ENCODE data around the gene MCRIP1.

Gene MCRIP1

GRCh38 chr17:81867170-81867990 is 34.3 kb upstream of the MCRIP1 start:
- Histone ChIP-seq H3K9me3 (replicated peaks in 1 of 2; ENCODE audit: control insufficient read depth in 2 of 2, insufficient read depth in 1 of 2, low read depth in 1 of 2, low read length in 2 of 2) (no peaks in the 10 kb centered on the region), H3K14ac (ENCODE audit: low read length) (no peak overlapping the region), H3K18ac (ENCODE audit: low read length) (peak overlapping the region; percentile 38), H2AFZ (ENCODE audit: low read length) (no peak overlapping the region), H3K4me2 (ENCODE audit: insufficient read depth, low read length, poor library complexity, severe bottlenecking) (no peak overlapping the region), H3K27me3 (ENCODE audit: control insufficient read depth in 3 of 3, insufficient read depth in 3 of 3, low read depth in 1 of 3, low read length in 3 of 3) (no peaks in the 10 kb centered on the region), H2BK12ac (ENCODE audit: low read length) (peak overlapping the region; percentile 22), H3K36me3 (replicated peaks in 1 of 2; ENCODE audit: control insufficient read depth in 2 of 2, insufficient read depth in 2 of 2, low read length in 2 of 2) (peaks cover 37 to 71% of the 10 kb centered on the region in 2 donors), H3K79me1 (ENCODE audit: low read depth, low read length) (peaks cover 30% of the 10 kb centered on the region), H2AK5ac (ENCODE audit: low read depth, low read length) (peak overlapping the region; percentile 70), H3K4me3 (ENCODE audit: low read length in 2 of 2) (no peak overlapping the region), H3K23ac (ENCODE audit: low read depth, low read length, poor library complexity) (peak overlapping the region; percentile 99), H2BK15ac (ENCODE audit: low read length) (no peak overlapping the region), H4K91ac (ENCODE audit: low read depth, low read length, poor library complexity) (no peak overlapping the region), H3K4me1 (ENCODE audit: control insufficient read depth in 2 of 2, insufficient read depth in 1 of 2, low read depth in 1 of 2, low read length in 2 of 2) (peaks cover 17 to 20% of the 10 kb centered on the region in 2 donors), H2BK120ac (ENCODE audit: low read depth, low read length) (no peak overlapping the region), H3K9ac (ENCODE audit: low read depth, low read length, poor library complexity) (no peak overlapping the region), H3K4ac (ENCODE audit: low read length) (peak overlapping the region; percentile 23), H3K27ac (replicated peaks; ENCODE audit: low read length) (peak overlapping the region; percentile 59), H4K8ac (ENCODE audit: low read depth, low read length) (peak overlapping the region; percentile 17), H2BK5ac (ENCODE audit: low read length) (peak overlapping the region; percentile 80)
- no CpG with 5 or more reads among the region's 23 CpGs for WGBS, 2 donors (ENCODE audit: extremely low coverage in 2 of 2, insufficient read length in 2 of 2, insufficient replicate concordance in 1 of 2)
- DNase-seq (ENCODE audit: low spot score) = no peak

- Histone ChIP-seq H2BK120ac (ENCODE audit: low read depth, low read length) (no peak overlapping the region), H4K91ac (ENCODE audit: low read depth, low read length, poor library complexity) (peak overlapping the region; percentile 72), H2BK15ac (ENCODE audit: low read length) (no peak overlapping the region), H3K27me3 (ENCODE audit: control insufficient read depth in 3 of 3, insufficient read depth in 3 of 3, low read depth in 1 of 3, low read length in 3 of 3) (no peaks in the 10 kb centered on the region), H3K36me3 (replicated peaks in 1 of 2; ENCODE audit: control insufficient read depth in 2 of 2, insufficient read depth in 2 of 2, low read length in 2 of 2) (peaks cover 37 to 75% of the 10 kb centered on the region in 2 donors), H3K18ac (ENCODE audit: low read length) (peak overlapping the region; percentile 38), H2BK5ac (ENCODE audit: low read length) (peak overlapping the region; percentile 80), H3K9me3 (replicated peaks in 1 of 2; ENCODE audit: control insufficient read depth in 2 of 2, insufficient read depth in 1 of 2, low read depth in 1 of 2, low read length in 2 of 2) (no peaks in the 10 kb centered on the region), H3K23ac (ENCODE audit: low read depth, low read length, poor library complexity) (peak overlapping the region; percentile 99), H2AFZ (ENCODE audit: low read length) (no peak overlapping the region), H3K4me1 (ENCODE audit: control insufficient read depth in 2 of 2, insufficient read depth in 1 of 2, low read depth in 1 of 2, low read length in 2 of 2) (peaks cover 13 to 20% of the 10 kb centered on the region in 2 donors), H3K9ac (ENCODE audit: low read depth, low read length, poor library complexity) (no peak overlapping the region), H3K4ac (ENCODE audit: low read length) (no peak overlapping the region), H2BK12ac (ENCODE audit: low read length) (peak overlapping the region; percentile 22), H4K8ac (ENCODE audit: low read depth, low read length) (peak overlapping the region; percentile 43), H3K14ac (ENCODE audit: low read length) (no peak overlapping the region), H3K79me1 (ENCODE audit: low read depth, low read length) (peaks cover 30% of the 10 kb centered on the region), H3K27ac (replicated peaks; ENCODE audit: low read length) (no peak overlapping the region), H3K4me3 (ENCODE audit: low read length in 2 of 2) (no peak overlapping the region), H3K4me2 (ENCODE audit: insufficient read depth, low read length, poor library complexity, severe bottlenecking) (no peak overlapping the region), H2AK5ac (ENCODE audit: low read depth, low read length) (peak overlapping the region; percentile 70)
- DNase-seq (ENCODE audit: low spot score) = no peak
- no CpG with 5 or more reads among the region's 18 CpGs for WGBS, 2 donors (ENCODE audit: extremely low coverage in 2 of 2, insufficient read length in 2 of 2, insufficient replicate concordance in 1 of 2)
These were observed 33.5 kb upstream of the MCRIP1 start for GRCh38 chr17:81866440-81867169.

GRCh38 chr17:81865733-81866439 is 32.8 kb upstream of the MCRIP1 start:
- peak overlapping the region; percentile 43 for H4K8ac ChIP-seq (ENCODE audit: low read depth, low read length)
- no peak overlapping the region for H3K4me3 ChIP-seq (ENCODE audit: low read length in 2 of 2)
- peaks cover 27% of the 10 kb centered on the region for H3K79me1 ChIP-seq (ENCODE audit: low read depth, low read length)
- H3K4me2 ChIP-seq (ENCODE audit: insufficient read depth, low read length, poor library complexity, severe bottlenecking) = no peak overlapping the region
- H3K27ac ChIP-seq (replicated peaks; ENCODE audit: low read length) = no peak overlapping the region
- no peaks in the 10 kb centered on the region for H3K27me3 ChIP-seq (ENCODE audit: control insufficient read depth in 3 of 3, insufficient read depth in 3 of 3, low read depth in 1 of 3, low read length in 3 of 3)
- peaks cover 13 to 21% of the 10 kb centered on the region in 2 donors for H3K4me1 ChIP-seq (ENCODE audit: control insufficient read depth in 2 of 2, insufficient read depth in 1 of 2, low read depth in 1 of 2, low read length in 2 of 2)
- peak overlapping the region; percentile 80 for H2BK5ac ChIP-seq (ENCODE audit: low read length)
- peak overlapping the region; percentile 85 for H3K23ac ChIP-seq (ENCODE audit: low read depth, low read length, poor library complexity)
- no peak overlapping the region for H2AFZ ChIP-seq (ENCODE audit: low read length)
- H4K91ac ChIP-seq (ENCODE audit: low read depth, low read length, poor library complexity) = no peak overlapping the region
- no peaks in the 10 kb centered on the region for H3K9me3 ChIP-seq (replicated peaks in 1 of 2; ENCODE audit: control insufficient read depth in 2 of 2, insufficient read depth in 1 of 2, low read depth in 1 of 2, low read length in 2 of 2)
- DNase-seq (ENCODE audit: low spot score) = no peak
- WGBS, 2 donors (ENCODE audit: extremely low coverage in 2 of 2, insufficient read length in 2 of 2, insufficient replicate concordance in 1 of 2) = no CpG with 5 or more reads among the region's 18 CpGs
- H2BK12ac ChIP-seq (ENCODE audit: low read length) = no peak overlapping the region
- peaks cover 37 to 75% of the 10 kb centered on the region in 2 donors for H3K36me3 ChIP-seq (replicated peaks in 1 of 2; ENCODE audit: control insufficient read depth in 2 of 2, insufficient read depth in 2 of 2, low read length in 2 of 2)
- H2BK15ac ChIP-seq (ENCODE audit: low read length) = no peak overlapping the region
- no peak overlapping the region for H2BK120ac ChIP-seq (ENCODE audit: low read depth, low read length)
- no peak overlapping the region for H3K18ac ChIP-seq (ENCODE audit: low read length)
- no peak overlapping the region for H2AK5ac ChIP-seq (ENCODE audit: low read depth, low read length)
- no peak overlapping the region for H3K14ac ChIP-seq (ENCODE audit: low read length)
- peak overlapping the region; percentile 44 for H3K9ac ChIP-seq (ENCODE audit: low read depth, low read length, poor library complexity)
- H3K4ac ChIP-seq (ENCODE audit: low read length) = no peak overlapping the region

All from neuronal stem cell (in vitro differentiated cells).